HL-60 (cell line): Measurements from ENCODE around the gene ALDH3A1.

ENCODE experiments used
- DNase-seq, 2 experiments: peaks; one replicate each; pipeline ENCODE4 v3.0.0-alpha.2; 2010 to 2020; ENCODE audit warnings: low read depth in 1 of 2, low spot score in 1 of 2
- H3K27ac ChIP-seq: fragments of 250-450 bp; sonication (Bioruptor Pico); replicated peaks from 2 replicates; pipeline ENCODE4 v1.5.1; 2020; ENCODE audit warnings: mild to moderate bottlenecking, moderate library complexity
- H3K27me3 ChIP-seq: fragments of 250-450 bp; sonication (Bioruptor Pico); 2 replicates; pipeline ENCODE4 v1.5.1; 2021; ENCODE audit warnings: mild to moderate bottlenecking, moderate library complexity; ENCODE audit not compliant: insufficient read depth, poor library complexity, severe bottlenecking
- H3K4me3 ChIP-seq: replicated peaks from 2 replicates; pipeline ENCODE4 v1.5.1; 2011; ENCODE audit warnings: mild to moderate bottlenecking, control low read depth, low read length; ENCODE audit not compliant: insufficient read depth
- CTCF ChIP-seq: IDR thresholded peaks from one replicate; pipeline ENCODE4 v1.5.1; 2011; ENCODE audit warnings: low read length, control low read depth, inconsistent platforms; ENCODE audit not compliant: insufficient read depth
- GABPA ChIP-seq: IDR thresholded peaks from 2 replicates; pipeline ENCODE4 v1.6.1; 2012; ENCODE audit warnings: low read depth
- POLR2AphosphoS5 ChIP-seq: IDR thresholded peaks from 2 replicates; pipeline ENCODE4 v1.6.1; 2012; ENCODE audit warnings: low read depth
- REST ChIP-seq: IDR thresholded peaks from 2 replicates; pipeline ENCODE4 v1.6.1; 2012; ENCODE audit warnings: low read depth; ENCODE audit not compliant: insufficient replicate concordance
- SPI1 ChIP-seq: IDR thresholded peaks from 2 replicates; pipeline ENCODE4 v1.6.1; 2012; ENCODE audit warnings: low read depth, mild to moderate bottlenecking, borderline replicate concordance

ALDH3A1 gene

GRCh38 chr17:19753661-19754463 is 5.8 kb upstream of the ALDH3A1 start:
- no peak for DNase-seq
- Histone ChIP-seq H3K4me3 (no peak overlapping the region), H3K27ac (no peak overlapping the region), H3K27me3 (no peaks in the 10 kb centered on the region)
- no peak for TF ChIP-seq POLR2AphosphoS5
- TF ChIP-seq SPI1: no peak
- TF ChIP-seq GABPA: no peak
- TF ChIP-seq CTCF: no peak
- TF ChIP-seq REST: no peak

- H3K27ac ChIP-seq: no peak overlapping the region
- no peaks in the 10 kb centered on the region for H3K27me3 ChIP-seq
- TF ChIP-seq GABPA: no peak
- TF ChIP-seq SPI1: peak; percentile 50; the same call in 1 of the 2 replicates
- peak; percentile 28 to 57 for DNase-seq
- no peak overlapping the region for H3K4me3 ChIP-seq
These were observed 5.0 kb upstream of the ALDH3A1 start for GRCh38 chr17:19753051-19753509.

DNA sequence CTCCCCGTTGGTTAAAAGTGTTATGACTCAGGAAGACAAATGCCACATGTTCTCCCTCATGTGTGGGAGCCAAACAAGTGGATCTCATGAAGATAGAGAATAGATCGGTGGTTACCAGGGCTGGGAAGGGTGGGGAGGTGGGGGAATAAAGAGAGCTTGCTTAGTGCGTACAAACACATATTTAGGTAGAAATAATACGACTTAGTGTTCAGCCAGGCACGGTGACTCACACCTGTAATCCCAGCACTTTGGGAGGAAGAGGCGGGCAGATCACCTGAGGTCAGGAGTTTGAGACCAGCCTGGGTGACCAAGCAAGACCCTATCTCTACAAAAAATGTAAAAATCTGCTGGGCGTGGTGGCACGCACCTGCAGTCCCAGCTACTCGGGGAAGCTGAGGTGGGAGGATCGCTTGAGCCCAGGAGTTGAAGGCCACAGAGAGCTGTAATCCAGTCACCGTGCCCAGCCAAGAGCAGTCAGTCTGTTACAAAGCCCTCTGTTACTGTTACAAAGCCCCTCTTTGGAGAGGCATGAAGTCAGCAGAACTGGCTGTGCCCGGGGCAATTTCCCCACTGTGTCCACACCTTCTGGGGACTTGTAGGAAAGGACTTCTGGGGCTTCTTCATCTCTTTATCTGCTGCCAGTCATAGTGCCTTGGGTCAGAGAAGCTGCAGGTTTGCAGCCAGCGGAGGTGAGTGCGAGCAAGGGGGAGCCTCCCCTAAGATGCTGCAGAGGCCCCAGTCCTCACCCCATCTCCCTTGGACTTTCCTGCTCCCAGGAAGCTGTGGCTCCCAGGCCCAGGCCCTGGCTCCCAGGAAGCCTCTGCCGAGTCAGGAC is 4.3 kb upstream of the ALDH3A1 start:
- TF ChIP-seq SPI1: no peak

DNA sequence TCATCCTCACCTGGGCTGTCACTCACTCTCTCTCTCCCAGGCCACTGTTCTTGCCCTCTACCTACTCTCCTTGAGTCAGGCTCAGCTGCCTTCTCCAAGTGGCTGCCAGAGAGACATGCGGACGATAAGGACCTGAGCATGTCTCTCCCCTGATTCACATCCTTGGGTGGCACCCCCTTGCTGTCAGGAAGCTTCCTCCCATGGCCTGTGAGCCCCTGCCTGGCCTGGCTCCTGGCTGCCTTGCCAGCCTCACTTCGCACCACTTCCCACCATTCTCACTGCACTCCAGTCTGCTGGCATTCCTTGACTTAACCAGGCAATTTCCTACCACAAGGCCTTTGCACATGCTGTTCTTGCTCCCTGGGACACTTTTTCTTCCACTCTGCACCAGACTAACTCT is 2.7 kb upstream of the ALDH3A1 start:
- Histone ChIP-seq H3K4me3 (no peak overlapping the region), H3K27ac (no peak overlapping the region), H3K27me3 (no peaks in the 10 kb centered on the region)
- DNase-seq: no peak
- TF ChIP-seq POLR2AphosphoS5 (no peak), GABPA (no peak), CTCF (no peak), SPI1 (no peak), REST (no peak)

More for the DNA sequence above, 4.3 kb upstream of the ALDH3A1 start:
- Histone ChIP-seq H3K27ac (no peak overlapping the region), H3K27me3 (no peaks in the 10 kb centered on the region), H3K4me3 (no peak overlapping the region)
- DNase-seq: no peak
